GM23248 (cell line): ENCODE results near the gene SDF2L1.

Source experiments
- EZH2 ChIP-seq: fragments of 200-600 bp; sonication (generic); IDR thresholded peaks from 2 replicates; pipeline ENCODE4 v1.6.1; 2018; ENCODE audit warnings: antibody characterized with exemption, mild to moderate bottlenecking; ENCODE audit not compliant: insufficient read depth, poor library complexity, severe bottlenecking
- EZH2phosphoT487 ChIP-seq: fragments of 200-600 bp; sonication (generic); IDR thresholded peaks from 2 replicates; pipeline ENCODE4 v1.6.1; 2018; ENCODE audit warnings: antibody characterized with exemption, moderate library complexity, mild to moderate bottlenecking, low read depth; ENCODE audit not compliant: insufficient read depth

DNA sequence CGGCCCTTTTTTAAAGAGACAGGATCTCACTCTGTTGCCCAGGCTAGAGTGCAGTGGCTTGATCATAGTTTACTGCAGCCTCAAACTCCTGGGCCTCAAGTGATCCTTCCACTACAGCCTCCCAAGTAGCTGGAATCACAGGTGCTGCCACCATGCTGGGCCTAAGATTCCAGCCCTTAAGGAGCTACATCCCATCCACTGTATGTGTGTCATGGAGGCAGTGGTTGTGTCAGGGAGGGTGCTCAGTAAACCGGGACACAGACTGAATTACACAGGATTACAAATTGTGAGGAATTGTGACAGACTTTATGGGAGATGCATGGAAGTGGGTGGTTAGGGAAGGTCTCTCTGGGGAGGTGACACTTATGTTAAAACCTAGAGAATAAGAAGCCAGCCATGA lies 21.6 kb downstream of the SDF2L1 start:
- TF ChIP-seq EZH2 (no peak), EZH2phosphoT487 (no peak)
